ENCODE measurements around the gene CCN6.

- TF ChIP-seq CTCF (IDR thresholded peaks at IDR 0.05): no peak
- TF ChIP-seq POLR2A (IDR thresholded peaks at IDR 0.05): no peak
Measured at GRCh38 chr6:112019589-112019988, 34.3 kb upstream of the CCN6 start.
